ENCODE measurements around the gene MGME1.

- no peak for TF ChIP-seq AR (CRISPR knock-in tag; IDR thresholded peaks at IDR 0.05)
- no peak for TF ChIP-seq CTCF (IDR thresholded peaks at IDR 0.05)
- no peak for TF ChIP-seq FOXK1 (CRISPR knock-in tag; IDR thresholded peaks at IDR 0.05)
- TF ChIP-seq FOXJ3 (CRISPR knock-in tag; IDR thresholded peaks at IDR 0.05; ENCODE audit: borderline replicate concordance) = no peak
- no peak for TF ChIP-seq TP53 (CRISPR knock-in tag; IDR thresholded peaks at IDR 0.05)
- TF ChIP-seq NFYB (CRISPR knock-in tag; conservative IDR thresholded peaks at IDR 0.05; ENCODE audit: low read depth) = no peak
Observed at GRCh38 chr20:17969884-17970409, 1.1 kb downstream of the MGME1 start.
